GM19351 (cell line): ENCODE results near the gene PCDH9.

Experiments
- ATAC-seq: cut with Tn5 transposase; IDR thresholded peaks from one replicate; pipeline ENCODE4 v1.9.1; 2021; ENCODE audit warnings: mild to moderate bottlenecking, moderate library complexity; ENCODE audit not compliant: unreplicated experiment

Gene PCDH9

GRCh38 chr13:67048084-67048820, 181.9 kb downstream of the PCDH9 start:
- peak; percentile 90 for ATAC-seq

GRCh38 chr13:67045357-67045756, 184.8 kb downstream of the PCDH9 start:
- no peak for ATAC-seq

- ATAC-seq: no peak
These were observed 186.2 kb downstream of the PCDH9 start for GRCh38 chr13:67043901-67044300.

DNA sequence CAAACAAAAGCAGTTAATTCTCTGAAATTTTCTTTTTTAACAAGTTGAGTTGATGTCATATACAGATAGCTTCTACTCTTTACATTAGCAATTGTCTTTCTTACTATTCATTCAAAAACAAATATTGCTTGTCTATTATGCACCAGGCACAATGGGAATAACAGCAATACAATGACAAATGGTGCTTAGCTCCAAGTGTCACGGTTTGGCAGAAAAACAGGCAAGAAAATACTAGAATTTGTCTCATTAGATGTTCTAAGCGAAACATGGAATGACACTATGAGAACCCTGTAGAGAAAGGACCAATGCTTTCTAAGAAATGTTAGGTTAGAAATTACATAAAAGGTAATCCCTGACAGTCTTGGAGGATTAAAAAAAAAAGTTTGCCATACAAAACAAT, 187.6 kb downstream of the PCDH9 start:
- no peak for ATAC-seq

- ATAC-seq: no peak
These were observed 193.3 kb downstream of the PCDH9 start for GRCh38 chr13:67036699-67037457.

DNA sequence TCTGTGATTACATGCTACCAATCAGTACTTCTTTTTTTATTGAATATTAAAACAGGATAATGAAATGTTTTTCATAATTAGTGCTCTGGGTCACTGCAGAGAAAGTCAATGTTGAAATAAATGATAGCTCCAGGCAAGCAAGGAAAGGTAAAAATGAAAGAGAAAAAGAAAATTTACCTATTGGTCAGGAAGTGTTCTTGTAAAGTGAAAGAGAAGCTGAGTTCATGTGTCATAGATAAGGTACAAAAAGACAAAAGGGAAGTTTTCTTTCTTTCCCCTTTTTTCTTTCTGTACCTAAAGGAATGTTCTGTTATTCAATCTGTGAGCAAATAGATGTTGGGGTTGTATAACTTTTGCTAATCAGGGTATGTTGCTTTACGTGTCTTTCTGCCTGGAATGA, 197.0 kb downstream of the PCDH9 start:
- no peak for ATAC-seq

DNA sequence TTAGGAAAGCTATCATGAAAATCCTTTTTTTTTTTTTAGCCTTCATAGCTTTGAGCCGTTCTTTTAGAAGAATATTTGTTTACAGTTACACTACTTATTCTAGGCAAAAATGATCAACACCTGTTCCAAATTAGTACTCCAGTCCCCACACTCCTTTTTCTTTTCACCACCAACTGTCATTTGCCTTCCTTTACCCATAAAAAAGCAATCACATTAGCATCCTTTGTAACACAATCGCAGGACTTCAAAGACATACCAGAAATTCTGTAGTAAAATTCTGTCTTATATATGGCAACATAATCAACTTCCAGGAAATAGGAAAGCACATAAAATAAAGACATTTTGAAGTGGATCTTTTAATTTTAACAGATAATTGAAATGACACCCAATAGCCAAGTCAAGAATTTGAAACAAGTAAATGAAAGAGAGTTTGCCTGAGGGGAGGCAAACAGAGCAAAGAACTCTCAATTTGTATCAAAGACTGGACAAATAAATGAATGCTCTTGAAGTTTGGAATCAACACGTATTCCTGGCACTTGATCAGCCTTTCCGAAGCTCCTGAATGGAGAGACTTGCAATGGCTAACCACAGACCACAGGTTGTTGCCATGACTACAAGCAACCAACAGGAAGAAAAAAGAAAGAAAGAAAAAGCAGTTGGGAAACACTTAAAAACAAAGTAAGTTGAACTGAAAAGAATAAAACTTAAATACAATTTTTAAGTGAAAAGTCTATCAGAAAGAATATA, 206.8 kb downstream of the PCDH9 start:
- no peak for ATAC-seq

GRCh38 chr13:67018775-67019174, 211.4 kb downstream of the PCDH9 start:
- ATAC-seq: no peak

DNA sequence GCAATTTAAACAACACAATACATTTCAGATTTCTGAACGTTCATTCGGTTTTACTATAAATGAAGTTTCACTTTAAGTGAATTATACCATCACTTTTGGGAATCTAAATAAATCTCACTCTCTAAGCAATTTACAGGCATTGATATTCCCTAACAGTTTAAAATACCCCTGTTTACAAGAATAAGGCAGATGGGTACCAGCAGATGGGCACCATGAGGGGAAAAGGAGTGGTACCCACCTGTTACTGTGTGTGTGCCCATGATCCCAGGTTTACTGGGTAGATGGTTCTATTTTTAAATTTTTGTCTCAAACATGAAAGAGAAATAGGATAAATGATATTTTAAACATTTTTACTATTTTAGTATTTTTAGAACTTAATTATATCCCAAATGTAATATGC, 212.9 kb downstream of the PCDH9 start:
- ATAC-seq: no peak

DNA sequence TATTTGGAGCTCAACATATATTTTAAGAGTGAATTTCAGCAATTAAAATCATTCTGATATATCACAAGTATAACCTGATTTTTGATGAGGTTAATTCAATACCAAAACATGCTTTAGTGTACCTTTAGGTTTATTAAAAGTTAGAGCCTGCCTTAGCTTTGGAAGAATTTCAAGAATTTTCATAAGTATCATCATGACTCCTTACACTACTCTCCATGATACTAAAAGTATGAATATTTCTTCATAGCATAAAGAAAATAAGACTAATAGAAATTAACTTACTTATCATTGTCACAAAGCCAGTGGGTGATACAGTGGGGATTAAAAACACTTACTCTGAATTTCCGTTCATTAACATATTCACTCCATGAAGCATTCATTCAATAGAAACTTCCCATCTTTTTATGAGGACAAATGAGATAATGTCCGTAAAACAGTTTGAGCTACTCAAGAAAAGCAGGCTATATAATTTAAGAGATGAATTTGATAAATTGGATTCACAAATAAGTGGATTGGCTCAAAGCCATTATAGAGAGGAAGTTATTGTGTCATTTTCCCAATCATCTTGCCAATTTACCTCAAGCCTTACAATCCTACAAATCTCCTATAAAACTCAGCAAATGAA, 214.0 kb downstream of the PCDH9 start:
- no peak for ATAC-seq

- ATAC-seq: no peak
These were observed 215.7 kb downstream of the PCDH9 start for GRCh38 chr13:67014399-67014798.

GRCh38 chr13:67013709-67014108, 216.4 kb downstream of the PCDH9 start:
- ATAC-seq: no peak

DNA sequence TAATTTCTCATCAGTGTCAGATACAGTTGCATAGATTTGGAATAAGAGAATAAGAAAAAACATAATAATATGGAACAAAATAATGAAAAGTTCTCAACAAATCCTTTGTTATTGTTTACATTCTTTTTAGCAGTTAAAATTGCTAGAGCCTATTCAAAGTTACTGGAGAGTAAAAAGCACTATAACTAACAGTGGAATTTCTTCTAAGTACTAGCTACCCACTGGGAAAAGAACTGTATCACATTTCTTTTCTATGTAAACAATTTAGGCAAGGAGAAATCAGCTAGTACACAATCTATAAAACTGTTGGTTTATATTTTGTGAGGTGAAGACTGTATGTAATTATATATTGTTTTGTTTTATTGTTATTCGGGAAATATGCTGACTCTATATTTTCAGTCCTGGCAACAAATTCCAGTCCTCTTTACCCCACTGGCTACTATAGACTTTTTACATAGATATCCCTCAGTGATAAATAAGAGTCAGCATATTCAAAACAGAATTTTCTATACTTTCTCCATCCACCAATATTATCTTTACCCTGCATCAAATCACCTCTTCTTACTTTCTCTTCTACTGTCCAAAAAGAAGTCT, 222.0 kb downstream of the PCDH9 start:
- no peak for ATAC-seq

DNA sequence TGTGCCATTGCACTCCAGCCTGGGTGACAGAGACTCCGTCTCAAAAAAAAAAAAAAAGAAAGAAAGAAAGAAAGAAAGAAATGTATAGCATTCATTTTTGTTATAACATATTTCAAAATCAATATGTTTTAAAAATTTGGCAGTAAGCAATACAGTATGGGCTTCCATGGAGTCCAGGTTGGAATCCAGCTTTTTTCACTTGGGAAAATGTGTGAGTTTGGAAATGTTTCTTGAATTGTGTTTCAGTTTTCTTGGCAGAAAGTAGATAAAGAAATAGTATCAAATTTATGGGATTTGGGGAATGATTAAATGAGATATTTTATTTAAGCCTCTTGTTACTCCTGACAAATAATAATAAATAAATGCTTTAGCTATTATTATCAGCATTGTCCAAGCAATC, 225.6 kb downstream of the PCDH9 start:
- ATAC-seq: no peak

GRCh38 chr13:67003743-67004142, 226.4 kb downstream of the PCDH9 start:
- ATAC-seq: no peak

DNA sequence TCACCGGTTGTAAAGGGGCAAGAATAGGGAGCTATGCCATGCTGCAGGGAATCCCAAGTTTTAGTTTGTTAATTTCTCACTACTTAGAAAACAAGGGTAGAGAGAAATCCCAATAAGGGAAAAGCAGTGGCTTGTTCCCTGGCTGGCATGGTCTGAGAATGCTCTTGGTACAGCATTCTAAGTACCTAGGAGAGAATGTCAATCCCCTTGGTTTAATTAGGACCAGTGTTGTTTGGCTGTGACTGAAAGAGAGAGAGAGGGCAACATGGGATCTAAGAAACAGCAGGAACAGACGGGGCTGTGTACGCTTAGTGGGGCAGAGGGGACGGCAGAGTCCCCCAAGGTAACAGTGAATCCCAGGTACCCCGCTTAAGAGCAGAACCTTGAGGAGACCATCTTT, 228.8 kb downstream of the PCDH9 start:
- ATAC-seq: no peak

DNA sequence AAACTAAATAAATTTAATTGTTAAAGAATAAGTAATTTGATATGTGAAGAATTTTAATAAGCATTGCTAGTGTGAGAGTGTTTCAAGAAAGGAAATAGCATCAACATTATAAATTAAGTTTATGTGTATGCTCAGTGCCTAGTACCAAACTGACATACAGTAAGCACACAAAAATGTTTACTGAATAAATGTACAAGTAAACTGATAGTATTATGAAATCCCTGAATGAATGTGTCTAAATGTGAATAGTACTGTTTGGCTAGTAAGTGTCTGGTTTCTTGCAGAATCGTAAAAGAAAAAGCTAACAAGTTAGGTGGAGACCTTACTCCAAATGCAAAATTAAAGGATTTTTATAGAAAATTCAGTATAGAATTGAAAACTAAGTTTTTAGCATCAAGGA, 233.6 kb downstream of the PCDH9 start:
- ATAC-seq: no peak

- ATAC-seq: peak; percentile 83
These were observed 234.9 kb downstream of the PCDH9 start for GRCh38 chr13:66995203-66995611.

- peak; percentile 47 for ATAC-seq
These were observed 235.5 kb downstream of the PCDH9 start for GRCh38 chr13:66994517-66995202.

GRCh38 chr13:66994097-66994496, 236.0 kb downstream of the PCDH9 start:
- no peak for ATAC-seq
